Astrocyte (in vitro differentiated cells and primary cell): ENCODE data around the gene SPRR1B. TPM values are rescaled to one million over a fixed set of nuclear protein-coding genes. Genes with fewer than 3 reads are reported as not detected.

ENCODE experiments used
- DNase-seq: peaks from one replicate; pipeline ENCODE4 v3.0.0-alpha.2; 2010; ENCODE audit warnings: low read depth
- FAIRE-seq: peaks from 2 replicates; lab custom pipeline; 2011; peaks lifted over from hg19 to GRCh38; lab: Jason Lieb, UNC
- H2AFZ ChIP-seq: 2 replicates; pipeline ENCODE4 v1.6.0; 2012; ENCODE audit warnings: low read depth, low read length, inconsistent platforms
- H3K27ac ChIP-seq: 2 replicates; pipeline ENCODE4 v1.5.1; 2011; ENCODE audit warnings: low read depth, low read length, inconsistent platforms
- H3K27me3 ChIP-seq: 2 replicates; pipeline ENCODE4 v1.6.0; 2011; ENCODE audit warnings: low read length, inconsistent platforms; ENCODE audit not compliant: insufficient read depth
- H3K36me3 ChIP-seq: 2 replicates; pipeline ENCODE4 v1.5.1; 2011; ENCODE audit warnings: low read length, inconsistent platforms; ENCODE audit not compliant: insufficient read depth
- H3K4me1 ChIP-seq: 2 replicates; pipeline ENCODE4 v1.5.1; 2011; ENCODE audit warnings: low read length, inconsistent platforms; ENCODE audit not compliant: insufficient read depth
- H3K4me2 ChIP-seq: 2 replicates; pipeline ENCODE4 v1.6.0; 2012; ENCODE audit warnings: low read length, inconsistent platforms
- H3K4me3 ChIP-seq: 2 replicates; pipeline ENCODE4 v1.5.1; 2011; ENCODE audit warnings: low read depth, mild to moderate bottlenecking, low read length, inconsistent platforms; ENCODE audit not compliant: insufficient read depth
- H3K79me2 ChIP-seq: 2 replicates; pipeline ENCODE4 v1.6.0; 2012; ENCODE audit warnings: mild to moderate bottlenecking, low read length, inconsistent platforms; ENCODE audit not compliant: insufficient read depth
- H3K9ac ChIP-seq: 2 replicates; pipeline ENCODE4 v1.6.0; 2012; ENCODE audit warnings: mild to moderate bottlenecking, low read length, inconsistent platforms
- H3K9me3 ChIP-seq: 2 replicates; pipeline ENCODE4 v1.5.1; 2012; ENCODE audit warnings: low read depth, mild to moderate bottlenecking, low read length, inconsistent platforms; ENCODE audit not compliant: insufficient read depth
- H4K20me1 ChIP-seq: 2 replicates; pipeline ENCODE4 v1.6.0; 2012; ENCODE audit warnings: low read length, inconsistent platforms; ENCODE audit not compliant: insufficient read depth
- H3K27ac Mint-ChIP-seq: one replicate; pipeline ENCODE4 v1.8.0; 2021; ENCODE audit warnings: mild to moderate bottlenecking, mixed read lengths; ENCODE audit not compliant: unreplicated experiment
- H3K27me3 Mint-ChIP-seq: one replicate; pipeline ENCODE4 v1.8.0; 2021; ENCODE audit warnings: low read depth, mixed read lengths; ENCODE audit not compliant: unreplicated experiment
- H3K36me3 Mint-ChIP-seq: one replicate; pipeline ENCODE4 v1.8.0; 2021; ENCODE audit warnings: low read depth, mixed read lengths; ENCODE audit not compliant: unreplicated experiment
- H3K4me1 Mint-ChIP-seq: one replicate; pipeline ENCODE4 v1.8.0; 2021; ENCODE audit warnings: low read depth, mixed read lengths; ENCODE audit not compliant: unreplicated experiment
- H3K4me3 Mint-ChIP-seq: one replicate; pipeline ENCODE4 v1.8.0; 2021; ENCODE audit warnings: mild to moderate bottlenecking, moderate library complexity, mixed read lengths; ENCODE audit not compliant: unreplicated experiment
- H3K9me3 Mint-ChIP-seq: one replicate; pipeline ENCODE4 v1.8.0; 2021; ENCODE audit warnings: mild to moderate bottlenecking, mixed read lengths; ENCODE audit not compliant: unreplicated experiment
- EZH2 ChIP-seq: IDR thresholded peaks from 2 replicates; pipeline ENCODE4 v1.6.1; 2012; ENCODE audit warnings: mild to moderate bottlenecking, low read length, inconsistent platforms; ENCODE audit not compliant: insufficient read depth
- total RNA-seq: library from RNA; stranded (reverse); gene quantifications from 2 replicates; pipeline ENCODE4 v1.2.1, GENCODE V29; 2021
- TF ChIP-seq, protein P1 (sequence below): IDR thresholded peaks from 2 replicates; pipeline ENCODE4 v1.5.1; 2011; ENCODE audit warnings: low read depth, mild to moderate bottlenecking, inconsistent platforms, low read length, moderate library complexity; ENCODE audit not compliant: insufficient read depth

Gene SPRR1B
- total RNA-seq, 1 donor from 2014 or later: 0.39 TPM

DNA sequence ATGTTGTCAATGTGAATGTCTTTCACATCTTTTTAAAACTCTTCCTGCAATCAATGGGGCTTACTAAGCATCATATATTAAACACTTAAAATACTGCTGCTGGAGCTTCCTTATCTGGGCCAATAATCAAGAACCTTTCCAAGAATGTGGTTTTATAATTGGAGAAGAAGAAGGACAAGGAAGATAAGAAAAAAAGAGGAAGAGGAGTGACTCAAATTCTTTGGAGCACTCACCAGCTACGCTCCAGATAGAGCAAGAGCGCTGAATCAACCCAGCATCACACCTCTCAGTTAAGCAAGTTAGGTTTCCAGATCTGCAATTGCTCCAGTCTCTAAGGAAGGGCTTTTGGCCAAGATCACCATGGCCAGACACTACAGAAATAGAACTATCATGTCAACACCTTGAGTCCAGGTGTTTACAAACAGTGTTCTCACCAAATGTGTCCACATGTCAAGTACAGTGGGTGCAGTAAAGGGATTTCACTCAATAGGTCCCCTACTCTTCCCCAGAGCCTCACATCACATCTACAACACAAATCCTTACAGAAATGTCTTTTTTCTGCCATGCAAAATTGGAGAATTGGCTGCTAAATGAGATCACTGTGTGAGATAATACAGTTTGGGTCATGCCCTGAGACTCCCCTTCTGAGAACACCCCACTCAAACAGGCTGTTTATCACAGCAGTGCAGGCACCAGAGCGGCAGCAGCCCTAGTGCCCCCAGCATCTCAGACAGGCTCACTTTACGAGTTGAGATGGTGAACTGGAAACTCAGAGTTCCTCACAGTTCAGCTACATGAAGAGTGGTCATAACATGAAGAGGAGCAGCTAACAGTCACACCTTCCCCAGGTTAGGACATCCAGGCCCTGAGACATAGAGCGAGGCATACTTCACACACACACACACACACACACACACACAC lies 42.1 kb downstream of the SPRR1B start:
- Histone ChIP-seq H3K36me3 (no peaks in the 10 kb centered on the region), H3K4me1 (no peaks in the 10 kb centered on the region), H3K4me3 (no peak overlapping the region), H3K4me2 (no peak overlapping the region), H3K9ac (no peak overlapping the region), H3K9me3 (no peaks in the 10 kb centered on the region), H3K27me3 (no peaks in the 10 kb centered on the region), H3K79me2 (no peaks in the 10 kb centered on the region), H2AFZ (no peak overlapping the region), H4K20me1 (no peaks in the 10 kb centered on the region), H3K27ac (no peak overlapping the region)
- FAIRE-seq (no peak), DNase-seq (no peak)
- no peaks in the 10 kb centered on the region for H3K27me3 Mint-ChIP-seq
- H3K4me3 Mint-ChIP-seq: no peak overlapping the region
- H3K27ac Mint-ChIP-seq: no peak overlapping the region
- TF ChIP-seq, protein P1, sequence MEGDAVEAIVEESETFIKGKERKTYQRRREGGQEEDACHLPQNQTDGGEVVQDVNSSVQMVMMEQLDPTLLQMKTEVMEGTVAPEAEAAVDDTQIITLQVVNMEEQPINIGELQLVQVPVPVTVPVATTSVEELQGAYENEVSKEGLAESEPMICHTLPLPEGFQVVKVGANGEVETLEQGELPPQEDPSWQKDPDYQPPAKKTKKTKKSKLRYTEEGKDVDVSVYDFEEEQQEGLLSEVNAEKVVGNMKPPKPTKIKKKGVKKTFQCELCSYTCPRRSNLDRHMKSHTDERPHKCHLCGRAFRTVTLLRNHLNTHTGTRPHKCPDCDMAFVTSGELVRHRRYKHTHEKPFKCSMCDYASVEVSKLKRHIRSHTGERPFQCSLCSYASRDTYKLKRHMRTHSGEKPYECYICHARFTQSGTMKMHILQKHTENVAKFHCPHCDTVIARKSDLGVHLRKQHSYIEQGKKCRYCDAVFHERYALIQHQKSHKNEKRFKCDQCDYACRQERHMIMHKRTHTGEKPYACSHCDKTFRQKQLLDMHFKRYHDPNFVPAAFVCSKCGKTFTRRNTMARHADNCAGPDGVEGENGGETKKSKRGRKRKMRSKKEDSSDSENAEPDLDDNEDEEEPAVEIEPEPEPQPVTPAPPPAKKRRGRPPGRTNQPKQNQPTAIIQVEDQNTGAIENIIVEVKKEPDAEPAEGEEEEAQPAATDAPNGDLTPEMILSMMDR: no peak
- TF ChIP-seq EZH2: no peak
- no peaks in the 10 kb centered on the region for H3K36me3 Mint-ChIP-seq
- H3K9me3 Mint-ChIP-seq: no peaks in the 10 kb centered on the region
- no peaks in the 10 kb centered on the region for H3K4me1 Mint-ChIP-seq

DNA sequence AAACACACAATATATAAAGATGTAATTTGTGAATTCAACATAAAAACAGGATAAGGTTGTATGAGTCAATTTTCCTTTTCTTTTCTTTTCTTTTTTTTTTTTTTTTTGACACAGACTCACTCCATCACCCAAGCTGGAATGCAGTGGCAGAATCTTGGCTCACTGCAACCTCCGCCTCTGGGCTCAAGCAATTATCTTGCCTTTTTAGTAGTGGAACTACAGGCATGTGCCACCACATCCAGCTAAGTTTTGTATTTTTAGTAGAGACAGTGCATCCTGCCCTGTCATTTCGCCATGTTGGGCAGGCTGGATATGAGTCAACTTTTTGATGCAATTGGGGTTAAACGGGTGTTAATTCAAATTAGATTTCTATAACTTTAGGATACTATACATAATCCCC lies 50.7 kb downstream of the SPRR1B start:
- H3K4me1 Mint-ChIP-seq: no peaks in the 10 kb centered on the region
- Histone ChIP-seq H3K4me2 (no peak overlapping the region), H3K9ac (no peak overlapping the region), H3K4me3 (no peak overlapping the region), H3K27me3 (no peaks in the 10 kb centered on the region), H3K27ac (no peak overlapping the region), H3K79me2 (no peaks in the 10 kb centered on the region), H3K9me3 (no peaks in the 10 kb centered on the region), H4K20me1 (no peaks in the 10 kb centered on the region), H3K36me3 (no peaks in the 10 kb centered on the region), H2AFZ (no peak overlapping the region), H3K4me1 (no peaks in the 10 kb centered on the region)
- no peaks in the 10 kb centered on the region for H3K27me3 Mint-ChIP-seq
- FAIRE-seq: no peak
- no peak overlapping the region for H3K27ac Mint-ChIP-seq
- H3K36me3 Mint-ChIP-seq: no peaks in the 10 kb centered on the region
- peak; percentile 4 for DNase-seq
- H3K4me3 Mint-ChIP-seq: no peak overlapping the region
- H3K9me3 Mint-ChIP-seq: peaks cover 2% of the 10 kb centered on the region
- TF ChIP-seq, protein P1: no peak
- TF ChIP-seq EZH2: no peak

Other genes with a start within 250 kb of the SPRR1B start
- not detected in 2 replicates for gene LCE1E, start 244.9 kb upstream of the SPRR1B start, total RNA-seq
- not detected in 2 replicates for gene LCE1D, start 234.5 kb upstream of the SPRR1B start, total RNA-seq
- not detected in 2 replicates for gene LCE1C, start 224.6 kb upstream of the SPRR1B start, total RNA-seq
- gene LCE1B, start 219.2 kb upstream of the SPRR1B start, total RNA-seq: not detected in 2 replicates
- gene LCE1A, start 203.7 kb upstream of the SPRR1B start, total RNA-seq: not detected in 2 replicates
- gene LCE6A, start 188.3 kb upstream of the SPRR1B start, total RNA-seq: not detected in 2 replicates
- gene LCE7A, start 171.2 kb upstream of the SPRR1B start, total RNA-seq: not detected in 2 replicates
- not detected in 2 replicates for gene SMCP, start 152.9 kb upstream of the SPRR1B start, total RNA-seq
- 0.16 TPM in 1 of 2 replicates, not detected in the other for gene IVL, start 122.7 kb upstream of the SPRR1B start, total RNA-seq
- not detected in 2 replicates for gene SPRR5, start 84.0 kb upstream of the SPRR1B start, total RNA-seq
- gene SPRR4, start 60.6 kb upstream of the SPRR1B start, total RNA-seq: not detected in 2 replicates
- gene SPRR1A, start 47.1 kb upstream of the SPRR1B start, total RNA-seq: not detected in 2 replicates
- 0.70 and 3.0 TPM in 2 replicates for gene SPRR3, start 29.5 kb upstream of the SPRR1B start, total RNA-seq
- 0.57 TPM in 1 of 2 replicates, not detected in the other for gene SPRR2D, start 9.9 kb downstream of the SPRR1B start, total RNA-seq
- gene SPRR2A, start 26.3 kb downstream of the SPRR1B start, total RNA-seq: not detected in 2 replicates
- not detected in 2 replicates for gene SPRR2B, start 40.4 kb downstream of the SPRR1B start, total RNA-seq
- not detected in 2 replicates for gene SPRR2E, start 63.3 kb downstream of the SPRR1B start, total RNA-seq
- gene SPRR2F, start 82.3 kb downstream of the SPRR1B start, total RNA-seq: not detected in 2 replicates
- gene SPRR2G, start 119.7 kb downstream of the SPRR1B start, total RNA-seq: not detected in 2 replicates
- gene LELP1, start 172.2 kb downstream of the SPRR1B start, total RNA-seq: not detected in 2 replicates
- 0.52 and 0.55 TPM in 2 replicates for gene PRR9, start 186.4 kb downstream of the SPRR1B start, total RNA-seq
- not detected in 2 replicates for gene LORICRIN, start 228.5 kb downstream of the SPRR1B start, total RNA-seq